ENCODE measurements around the gene ZNF808. TPM values are rescaled to one million over a fixed set of nuclear protein-coding genes. Genes with fewer than 3 reads are reported as not detected.

ZNF808 gene
- total and polyA plus RNA-seq, 2 of the 13 experiments (the other 11 are each of a cell fraction or from before 2014, with no cell fraction given), result 3.0 to 7.4 TPM

GRCh38 chr19:52570000-52570861 lies 42.8 kb downstream of the ZNF808 start, which contains the start of gene ZNF701 (continued):
- TF ChIP-seq MLX (CRISPR knock-in tag; IDR thresholded peaks at IDR 0.05), result no peak
- no peak for TF ChIP-seq MIER3 (CRISPR knock-in tag; IDR thresholded peaks at IDR 0.05; ENCODE audit: borderline replicate concordance)
- TF ChIP-seq GLMP (CRISPR knock-in tag; IDR thresholded peaks at IDR 0.05; ENCODE audit: borderline replicate concordance), result no peak
- TF ChIP-seq ATF7 (IDR thresholded peaks at IDR 0.05), result no peak
- TF ChIP-seq ATF7 (CRISPR knock-in tag; IDR thresholded peaks at IDR 0.05), result no peak
- no peak for TF ChIP-seq ZNF12 (CRISPR knock-in tag; IDR thresholded peaks at IDR 0.05)
- no peak for TF ChIP-seq ZNF335 (CRISPR knock-in tag; IDR thresholded peaks at IDR 0.05)
- no peak for TF ChIP-seq KLF15 (CRISPR knock-in tag; IDR thresholded peaks at IDR 0.05; ENCODE audit: borderline replicate concordance)
- no peak for TF ChIP-seq PREB (CRISPR knock-in tag; IDR thresholded peaks at IDR 0.05)
- TF ChIP-seq MLXIP (CRISPR knock-in tag; IDR thresholded peaks at IDR 0.05; ENCODE audit: borderline replicate concordance), result no peak
- peak; percentile 17; the same call in 1 of the 2 replicates for TF ChIP-seq HNF4A (CRISPR knock-in tag; IDR thresholded peaks at IDR 0.05)
- no peak for TF ChIP-seq EP300 (IDR thresholded peaks at IDR 0.05; ENCODE audit: low read depth in 2 of 2, low read length in 2 of 2)
- TF ChIP-seq EP300 (CRISPR knock-in tag; IDR thresholded peaks at IDR 0.05; ENCODE audit: borderline replicate concordance), result no peak
- TF ChIP-seq EED (CRISPR knock-in tag; IDR thresholded peaks at IDR 0.05), result no peak
- TF ChIP-seq GABPB1 (CRISPR knock-in tag; IDR thresholded peaks at IDR 0.05), result peak; percentile 58
- TF ChIP-seq ZNF770 (CRISPR knock-in tag; IDR thresholded peaks at IDR 0.05), result no peak
- no peak for TF ChIP-seq MXD4 (CRISPR knock-in tag; IDR thresholded peaks at IDR 0.05)
- no peak for TF ChIP-seq ZNF33B (CRISPR knock-in tag; IDR thresholded peaks at IDR 0.05)
- 0 out of 2 replicates have a peak, but pooled peaks have one; percentile 56 for TF ChIP-seq ELF4 (CRISPR knock-in tag; IDR thresholded peaks at IDR 0.05; ENCODE audit: borderline replicate concordance)
- TF ChIP-seq FOSL1 (CRISPR knock-in tag; IDR thresholded peaks at IDR 0.05; ENCODE audit: borderline replicate concordance), result no peak
- no peak for TF ChIP-seq ZMAT5 (CRISPR knock-in tag; IDR thresholded peaks at IDR 0.05; ENCODE audit: borderline replicate concordance, low read depth)
- no peak for TF ChIP-seq KLF11 (CRISPR knock-in tag; IDR thresholded peaks at IDR 0.05)
